Stimulated activated CD4-positive, alpha-beta T cell treated with anti-CD3 and anti-CD28 coated beads, Interleukin-15, amount 100 ng/mL, for 1 hour (primary cell): ENCODE measurements around the gene PFDN6.
"Not testable (repeated sequence)": the region's sequence is repeated elsewhere in the genome, so short reads cannot be mapped to it uniquely, and the experiment has no call there.

Source experiments
- DNase-seq, 2 donors: peaks; one replicate each; pipeline ENCODE4 v3.0.0-alpha.2; 2020; ENCODE audit warnings: low read depth in 1 of 2, low spot score in 1 of 2

The PFDN6 gene

GRCh38 chr6:33288921-33289783 lies at the start of gene PFDN6, which contains the start of gene WDR46:
TSS of gene PFDN6 (plus strand) at chr6:33289601. CDS start at chr6:33289857, 256 bp downstream.
TSS of gene WDR46 (minus strand) at chr6:33289239. CDS start at chr6:33289170, 69 bp downstream.
- DNase-seq, result peak; percentile 47 to 62

GRCh38 chr6:33241968-33242367 lies 47.4 kb upstream of the PFDN6 start:
- no peak for DNase-seq

- no peak for DNase-seq
Observed at GRCh38 chr6:33243476-33243875, 45.9 kb upstream of the PFDN6 start.

DNA sequence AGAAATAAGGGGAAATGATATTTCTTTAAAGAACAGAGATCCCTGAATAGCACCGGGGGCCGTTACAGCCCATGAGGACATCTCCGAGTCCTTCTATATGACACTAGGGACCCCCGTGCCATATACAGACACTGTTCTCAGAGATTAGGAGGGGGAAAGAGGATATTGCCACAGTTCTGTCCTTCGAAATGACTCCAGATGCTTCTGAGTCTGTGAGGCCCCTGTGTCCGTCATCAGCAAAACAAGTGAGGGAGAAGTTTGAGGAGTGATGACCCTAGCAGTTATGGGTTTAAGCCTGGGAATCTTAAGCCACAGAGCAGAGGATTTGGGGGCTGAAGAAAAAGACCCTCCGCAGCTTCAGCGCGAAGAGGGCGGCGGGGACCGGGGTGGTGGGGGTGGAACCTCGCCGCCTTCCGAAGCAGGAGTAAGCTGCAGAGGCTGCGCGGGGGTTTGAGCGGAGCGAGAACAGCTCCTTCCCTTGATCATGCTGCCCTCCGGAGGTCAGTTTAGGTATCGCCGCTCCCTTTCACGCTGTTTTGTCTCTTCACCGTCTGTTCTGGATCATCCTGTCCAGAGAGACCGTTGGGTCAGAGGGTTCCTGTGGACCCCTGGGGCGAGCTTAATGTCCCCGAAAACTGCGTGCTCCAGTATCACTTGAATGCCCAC lies 41.3 kb upstream of the PFDN6 start:
- DNase-seq, result peak; percentile 78 to 87

- DNase-seq, result no peak
Observed at GRCh38 chr6:33248643-33248931, 40.8 kb upstream of the PFDN6 start.

GRCh38 chr6:33248932-33249731 lies 40.3 kb upstream of the PFDN6 start:
- peak; percentile 86 for DNase-seq

DNA sequence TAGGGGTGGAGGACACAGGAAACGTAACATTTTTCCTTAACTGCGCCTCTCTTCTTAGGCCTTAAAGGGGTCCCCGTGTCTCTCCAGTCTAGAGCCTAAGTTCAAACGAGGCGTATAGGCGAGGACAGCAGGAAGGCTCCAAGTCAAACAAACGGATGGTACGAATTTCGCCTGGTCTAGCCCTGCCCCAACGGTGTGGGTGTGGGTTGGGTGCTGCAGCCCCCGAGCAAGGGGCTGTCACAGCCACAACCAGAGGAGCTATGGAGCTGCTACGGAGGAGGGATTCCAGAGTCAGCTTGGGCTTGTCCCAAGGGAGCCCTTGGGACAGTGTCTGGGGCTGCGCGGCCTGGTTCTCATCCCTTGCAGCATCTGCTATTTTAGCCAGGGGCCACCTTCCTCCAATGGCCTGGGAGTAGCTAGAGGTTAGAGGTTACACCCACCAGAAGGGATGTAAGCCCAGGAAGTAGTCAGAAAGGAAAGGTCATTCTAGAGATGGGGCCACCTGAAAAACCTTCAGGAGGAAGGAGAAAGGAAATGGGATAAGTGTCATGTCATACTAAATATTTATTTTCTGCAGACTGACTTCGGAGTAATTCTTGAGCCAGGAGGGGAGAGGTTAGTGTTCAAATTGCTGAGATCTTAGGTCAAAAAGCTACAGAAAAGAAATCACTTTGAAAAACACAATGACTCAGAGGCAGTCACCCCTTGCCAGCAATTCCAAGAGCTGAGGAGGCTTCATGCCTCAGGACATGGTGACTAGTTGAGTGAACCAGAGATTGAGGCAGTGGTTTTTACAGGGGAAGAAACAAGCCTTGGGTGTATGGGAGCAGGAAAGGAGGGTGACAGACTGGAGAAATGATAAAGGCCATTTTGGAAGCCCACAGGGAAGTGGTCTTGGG lies 39.4 kb upstream of the PFDN6 start:
- no peak for DNase-seq

GRCh38 chr6:33250731-33251130 lies 38.7 kb upstream of the PFDN6 start:
- DNase-seq, result no peak

GRCh38 chr6:33251395-33252012 lies 37.9 kb upstream of the PFDN6 start:
- no peak for DNase-seq

DNA sequence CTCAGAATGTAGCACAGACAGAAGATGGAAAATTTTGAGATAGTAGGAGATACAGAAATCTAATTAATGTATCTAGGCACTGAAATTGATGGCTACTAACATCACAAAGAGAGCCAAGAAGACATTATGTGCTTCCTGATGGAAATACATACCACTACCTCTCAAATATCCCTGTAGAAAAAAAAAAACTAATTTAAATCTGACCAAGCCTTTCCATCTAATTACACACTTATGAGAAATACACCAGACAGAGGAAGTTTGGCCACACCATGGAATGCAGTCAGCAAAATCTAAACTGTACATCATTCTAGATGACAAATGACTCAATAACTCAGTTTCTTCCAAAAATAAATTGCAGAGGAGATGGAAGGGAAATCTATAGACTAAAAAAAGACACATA lies 36.6 kb upstream of the PFDN6 start:
- DNase-seq, result no peak

GRCh38 chr6:33254591-33254990 lies 34.8 kb upstream of the PFDN6 start:
- DNase-seq, result no peak

DNA sequence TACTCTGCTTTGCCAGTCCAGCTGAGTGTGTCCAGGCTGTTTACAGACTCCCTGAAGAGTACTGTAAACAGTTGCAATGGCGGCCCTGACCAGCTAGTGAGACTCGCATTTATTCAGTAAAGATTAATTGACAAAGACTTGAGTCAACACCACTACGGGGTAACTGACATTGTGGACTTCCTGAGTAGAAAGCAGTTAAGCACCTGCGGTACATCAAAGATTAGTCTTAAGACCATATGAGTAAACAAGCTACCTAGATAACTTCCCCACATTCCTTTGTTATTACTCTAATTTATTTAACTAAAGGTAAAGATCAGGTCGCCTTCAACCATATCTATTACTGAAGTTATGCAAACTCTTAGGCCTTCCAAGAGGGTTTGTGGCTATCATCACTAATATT lies 30.4 kb upstream of the PFDN6 start:
- no peak for DNase-seq

GRCh38 chr6:33262490-33262889 lies 26.9 kb upstream of the PFDN6 start:
- DNase-seq, result not testable (repeated sequence)

- DNase-seq, result no peak
Observed at GRCh38 chr6:33264015-33264414, 25.4 kb upstream of the PFDN6 start.

GRCh38 chr6:33271117-33271467 lies 18.3 kb upstream of the PFDN6 start:
- no peak for DNase-seq

- peak; percentile 68 to 77 for DNase-seq
Observed at GRCh38 chr6:33271468-33272274, 17.7 kb upstream of the PFDN6 start, which contains the start of the genes RPS18 and VPS52. TSS of gene RPS18 (plus strand) at chr6:33272075. CDS start at chr6:33272120, 45 bp downstream. TSS of gene VPS52 (minus strand) at chr6:33271876. CDS start at chr6:33271675, 201 bp downstream.

GRCh38 chr6:33272275-33273128 lies 16.9 kb upstream of the PFDN6 start:
- DNase-seq, result no peak

GRCh38 chr6:33273129-33273923 lies 16.1 kb upstream of the PFDN6 start:
- no peak for DNase-seq
